HK-2 (cell line): ENCODE results near the gene KRTAP10-10.
"Not testable (repeated sequence)": the region's sequence is repeated elsewhere in the genome, so short reads cannot be mapped to it uniquely, and the experiment has no call there.

ENCODE experiments used
- DNase-seq: peaks from one replicate; pipeline ENCODE4 v3.0.0-alpha.2; 2018; ENCODE audit not compliant: unreplicated experiment

The KRTAP10-10 gene

GRCh38 chr21:44682580-44683151 lies 45.5 kb downstream of the KRTAP10-10 start:
- no peak for DNase-seq

- DNase-seq, result no peak
Observed at GRCh38 chr21:44684077-44684476, 46.9 kb downstream of the KRTAP10-10 start.

- DNase-seq, result no peak
Observed at GRCh38 chr21:44684483-44684882, 47.3 kb downstream of the KRTAP10-10 start.

GRCh38 chr21:44685050-44685449 lies 47.9 kb downstream of the KRTAP10-10 start:
- not testable (repeated sequence) for DNase-seq

- no peak for DNase-seq
Observed at GRCh38 chr21:44686000-44686781, 49.0 kb downstream of the KRTAP10-10 start.

- no peak for DNase-seq
Observed at GRCh38 chr21:44686843-44687561, 49.8 kb downstream of the KRTAP10-10 start.

GRCh38 chr21:44687671-44688070 lies 50.5 kb downstream of the KRTAP10-10 start:
- no peak for DNase-seq
